GM12878 (cell line): ENCODE measurements around the gene CSRP3. TPM values are rescaled to one million over a fixed set of nuclear protein-coding genes. Genes with fewer than 3 reads are reported as not detected.

Experiments
- ATAC-seq: fragments of 200-7000 bp; cut with Tn5 transposase; 3 replicates; pipeline ENCODE4 v1.9.1; 2020; ENCODE audit warnings: mild to moderate bottlenecking, moderate library complexity
- BruUV-seq: library from RNA; stranded (reverse); fragments of 400-500 nt; replicated peaks from 2 replicates; lab custom pipeline; 2021; lab: Mats Ljungman, UMichigan
- CTCF ChIA-PET: fragments of 300-600 bp; sonication (Branson Sonifier 250); formaldehyde crosslinking; extraction: SDS; loops from one replicate; lab custom pipeline; 2021; ENCODE audit warnings: inconsistent platforms; lab: Yijun Ruan, JAX
- POLR2A ChIA-PET: fragments of 350-600 bp; formaldehyde crosslinking; extraction: SDS; loops from one replicate; lab custom pipeline; 2021; ENCODE audit warnings: inconsistent platforms; lab: Charles Lee
- RAD21 ChIA-PET: fragments of 300-600 bp; sonication (Branson Sonifier 250); formaldehyde crosslinking; loops from one replicate; lab custom pipeline; 2023; ENCODE audit warnings: antibody characterized with exemption; ENCODE audit not compliant: unreplicated experiment; lab: Charles Lee
- SMC1A ChIA-PET: fragments of 300-600 bp; sonication (Branson Sonifier 250); formaldehyde crosslinking; loops from one replicate; lab custom pipeline; 2023; ENCODE audit not compliant: unreplicated experiment, uncharacterized antibody; lab: Charles Lee
- DNase-seq: peaks from one replicate; pipeline ENCODE4 v3.0.0-alpha.2; 2011; ENCODE audit warnings: low read depth, low spot score
- FAIRE-seq: peaks from 3 replicates; lab custom pipeline; 2011; peaks lifted over from hg19 to GRCh38; lab: Jason Lieb, UNC
- H2AFZ ChIP-seq: 2 replicates; pipeline ENCODE4 v1.6.0; 2011; ENCODE audit warnings: low read depth, low read length, control low read depth; ENCODE audit not compliant: control insufficient read depth
- H3K27ac ChIP-seq: 2 replicates; pipeline ENCODE4 v1.5.1; 2011; ENCODE audit warnings: control low read depth; ENCODE audit not compliant: control insufficient read depth, insufficient read depth
- H3K27me3 ChIP-seq, 2 experiments: replicated peaks in 1 of 2; 2 replicates each; pipeline versions ENCODE4 v1.6.0 to v1.6.1; 2011; ENCODE audit warnings: low read length in 1 of 2; ENCODE audit not compliant: control insufficient read depth in 2 of 2, insufficient read depth in 2 of 2
- H3K36me3 ChIP-seq, 2 experiments: 2 replicates each; pipeline ENCODE4 v1.5.1; 2011; ENCODE audit warnings: low read length in 1 of 2; ENCODE audit not compliant: control insufficient read depth in 2 of 2, insufficient read depth in 2 of 2
- H3K4me1 ChIP-seq: 2 replicates; pipeline ENCODE4 v1.6.1; 2011; ENCODE audit warnings: mild to moderate bottlenecking, low read length, moderate library complexity, mixed read lengths; ENCODE audit not compliant: control insufficient read depth, insufficient read depth
- H3K4me2 ChIP-seq: 2 replicates; pipeline ENCODE4 v1.6.0; 2011; ENCODE audit warnings: control low read depth; ENCODE audit not compliant: control insufficient read depth, insufficient read depth
- H3K4me3 ChIP-seq: fragments of 200-600 bp; sonication (generic); 2 replicates; pipeline ENCODE4 v1.5.1; 2016
- H3K79me2 ChIP-seq: 2 replicates; pipeline ENCODE4 v1.6.0; 2011; ENCODE audit warnings: low read length; ENCODE audit not compliant: control insufficient read depth, insufficient read depth
- H3K9ac ChIP-seq: 2 replicates; pipeline ENCODE4 v1.8.0; 2011; ENCODE audit warnings: low read length, control low read depth, mixed read lengths; ENCODE audit not compliant: control insufficient read depth, insufficient read depth
- H3K9me3 ChIP-seq: replicated peaks from 3 replicates; pipeline ENCODE4 v1.5.1; 2011; ENCODE audit warnings: mild to moderate bottlenecking, low read length; ENCODE audit not compliant: control insufficient read depth, insufficient read depth
- H4K20me1 ChIP-seq: 2 replicates; pipeline ENCODE4 v1.6.0; 2011; ENCODE audit not compliant: control insufficient read depth, insufficient read depth
- BRCA1 ChIP-seq: IDR thresholded peaks from 2 replicates; pipeline ENCODE4 v1.6.1; 2011; ENCODE audit warnings: low read depth, low read length, improper control_type of control experiment
- HDAC6 ChIP-seq: fragments of 200-600 bp; sonication (generic); IDR thresholded peaks from one replicate; pipeline ENCODE4 v1.8.0; 2017; ENCODE audit warnings: antibody characterized with exemption; ENCODE audit not compliant: unreplicated experiment
- KAT2A ChIP-seq: conservative IDR thresholded peaks from 2 replicates; pipeline ENCODE4 v1.6.1; 2011; ENCODE audit warnings: low read depth, low read length; ENCODE audit not compliant: control insufficient read depth
- NR2C1 ChIP-seq: fragments of 450-650 bp; IDR thresholded peaks from 2 replicates; pipeline ENCODE4 v1.6.1; 2017; ENCODE audit warnings: antibody characterized with exemption, mild to moderate bottlenecking, moderate library complexity
- PAX5 ChIP-seq: IDR thresholded peaks from 2 replicates; pipeline ENCODE4 v1.6.1; 2011; ENCODE audit warnings: low read depth, low read length, borderline replicate concordance
- RAD51 ChIP-seq: fragments of 450-650 bp; IDR thresholded peaks from 2 replicates; pipeline ENCODE4 v1.6.1; 2016; ENCODE audit warnings: moderate library complexity, mild to moderate bottlenecking, inconsistent platforms
- RB1 ChIP-seq: fragments of 450-650 bp; formaldehyde crosslinking; IDR thresholded peaks from 2 replicates; pipeline ENCODE4 v1.6.1; 2017; ENCODE audit warnings: mild to moderate bottlenecking, borderline replicate concordance
- TCF7 ChIP-seq: IDR thresholded peaks from 2 replicates; pipeline ENCODE4 v1.6.1; 2014; ENCODE audit warnings: antibody characterized with exemption, borderline replicate concordance
- ZNF24 ChIP-seq: fragments of 450-650 bp; IDR thresholded peaks from 2 replicates; pipeline ENCODE4 v1.6.1; 2017; ENCODE audit warnings: antibody characterized with exemption, mild to moderate bottlenecking
- ZZZ3 ChIP-seq: IDR thresholded peaks from 2 replicates; pipeline ENCODE4 v1.6.1; 2011; ENCODE audit warnings: low read depth; ENCODE audit not compliant: control insufficient read depth, insufficient read length
- WGBS: methylation state at CpG from one replicate; pipeline ENCODE4 v1.1.6; 2016; ENCODE audit warnings: low lambda C conversion rate; ENCODE audit not compliant: insufficient replicate concordance, insufficient coverage; ENCODE audit errors: missing lambda C conversion rate; 5-methylcytosine and 5-hydroxymethylcytosine counted together
- in situ Hi-C: fragments of 300-500 bp; cut with MboI; formaldehyde crosslinking; loops from 9 replicates; pipeline ENCODE4 v1.14.3; 2018; ENCODE audit warnings: mixed read lengths
- intact Hi-C: fragments of 100-400 bp; cut with micrococcal nuclease; formaldehyde crosslinking; loops from one replicate; pipeline ENCODE4 v1.14.2; 2022; ENCODE audit not compliant: unreplicated experiment
- polyA plus RNA-seq, 11 experiments: library from polyadenylated mRNA; depleted of rRNA in 4 of 11; unstranded in 6 of 11; stranded (reverse) in 5 of 11; fragments of >200 nt; fragmentation: Nextera tagmentation in 4 of 11; fragmentation: Illumina TruSeq in 1 of 11; extraction: Ambion mirVana in 4 of 11; extraction: Trizol in 1 of 11; gene quantifications; 1 replicate in 1 of 11; 2 replicates in 10 of 11; pipeline versions ENCODE4 v1.2.1 to v1.2.3, GENCODE V29; 2011 to 2016; ENCODE audit warnings: inconsistent platforms in 2 of 11, missing spikeins in 2 of 11, low read depth in 1 of 11
- total RNA-seq, 4 experiments: library from RNA; depleted of rRNA in 3 of 4; stranded (reverse); fragments of >200 nt in 3 of 4; fragmentation: Illumina TruSeq in 1 of 4; extraction: Trizol in 1 of 4; gene quantifications; 2 replicates each; pipeline versions ENCODE4 v1.2.1 to v1.2.3, GENCODE V29; 2013 to 2021
- TF ChIP-seq, protein P1 (sequence below): fragments of 150-350 bp; IDR thresholded peaks from 2 replicates; pipeline ENCODE4 v1.6.1; 2016; ENCODE audit warnings: low read depth, low read length
- TF ChIP-seq, protein P2 (sequence below): IDR thresholded peaks from 2 replicates; pipeline ENCODE4 v1.6.1; 2012; ENCODE audit warnings: low read length, inconsistent platforms
- TF ChIP-seq, protein P3 (sequence below): fragments of 450-650 bp; IDR thresholded peaks from 2 replicates; pipeline ENCODE4 v1.6.1; 2016; ENCODE audit warnings: mild to moderate bottlenecking
- TF ChIP-seq, protein P4 (sequence below): fragments of 450-650 bp; IDR thresholded peaks from 2 replicates; pipeline ENCODE4 v1.6.1; 2017; ENCODE audit warnings: mild to moderate bottlenecking, moderate library complexity
- TF ChIP-seq, protein P5 (sequence below): IDR thresholded peaks from 2 replicates; pipeline ENCODE4 v1.6.1; 2012; ENCODE audit warnings: low read depth, low read length, improper control_type of control experiment

Gene CSRP3
- total and polyA plus RNA-seq, 10 of the 15 experiments (the other 5 are each of a cell fraction or from before 2014, with no cell fraction given): not detected

DNA sequence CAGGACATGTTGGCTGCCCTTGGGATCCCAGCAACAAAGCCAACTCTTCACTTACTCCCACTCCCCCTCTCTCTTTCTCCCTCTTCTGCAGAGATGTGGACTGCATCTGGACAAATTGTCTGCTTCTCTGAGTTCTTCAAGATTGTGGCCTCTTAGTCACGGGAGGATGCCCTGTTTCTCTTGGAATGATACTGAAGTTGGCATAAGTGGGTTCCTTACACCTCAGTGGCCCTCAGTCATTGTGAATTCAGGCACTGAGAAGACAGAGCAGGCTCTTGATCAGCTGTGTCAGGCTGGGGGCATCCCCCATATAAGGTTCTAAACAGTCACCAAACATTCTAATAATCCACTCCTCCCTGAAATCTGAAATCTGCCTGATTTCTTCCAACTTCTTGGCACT is 45.0 kb upstream of the CSRP3 start:
- Histone ChIP-seq H3K27me3 (no peaks in the 10 kb centered on the region), H2AFZ (no peak overlapping the region), H3K4me3 (no peak overlapping the region), H3K4me2 (no peak overlapping the region), H3K79me2 (no peaks in the 10 kb centered on the region), H3K4me1 (peaks cover 16% of the 10 kb centered on the region), H3K36me3 (no peaks in the 10 kb centered on the region), H3K9ac (no peak overlapping the region), H3K27ac (no peak overlapping the region), H4K20me1 (no peaks in the 10 kb centered on the region), H3K9me3 (no peaks in the 10 kb centered on the region)
- POLR2A ChIA-PET: interaction anchor here (0.6 kb wide), 1 partner anchor 91 kb away, joined by 4 read pairs; no protein-coding TSS in a partner anchor
- RAD21 ChIA-PET: no interaction called here
- DNase-seq (no peak), FAIRE-seq (no peak), ATAC-seq (no peak)
- SMC1A ChIA-PET: no interaction called here
- intact Hi-C loops (no loop called here), in situ Hi-C loops (no loop called here)
- CTCF ChIA-PET: interaction anchor here (1.0 to 1.9 kb wide), 3 partner anchors 11 to 176 kb away, joined by 3 to 9 read pairs (median 5); no protein-coding TSS in a partner anchor
- WGBS: 93% methylated on average over 1 of the region's 1 CpG
- BruUV-seq: no TSS peak
- TF ChIP-seq TCF7: no peak
- TF ChIP-seq, protein P1, sequence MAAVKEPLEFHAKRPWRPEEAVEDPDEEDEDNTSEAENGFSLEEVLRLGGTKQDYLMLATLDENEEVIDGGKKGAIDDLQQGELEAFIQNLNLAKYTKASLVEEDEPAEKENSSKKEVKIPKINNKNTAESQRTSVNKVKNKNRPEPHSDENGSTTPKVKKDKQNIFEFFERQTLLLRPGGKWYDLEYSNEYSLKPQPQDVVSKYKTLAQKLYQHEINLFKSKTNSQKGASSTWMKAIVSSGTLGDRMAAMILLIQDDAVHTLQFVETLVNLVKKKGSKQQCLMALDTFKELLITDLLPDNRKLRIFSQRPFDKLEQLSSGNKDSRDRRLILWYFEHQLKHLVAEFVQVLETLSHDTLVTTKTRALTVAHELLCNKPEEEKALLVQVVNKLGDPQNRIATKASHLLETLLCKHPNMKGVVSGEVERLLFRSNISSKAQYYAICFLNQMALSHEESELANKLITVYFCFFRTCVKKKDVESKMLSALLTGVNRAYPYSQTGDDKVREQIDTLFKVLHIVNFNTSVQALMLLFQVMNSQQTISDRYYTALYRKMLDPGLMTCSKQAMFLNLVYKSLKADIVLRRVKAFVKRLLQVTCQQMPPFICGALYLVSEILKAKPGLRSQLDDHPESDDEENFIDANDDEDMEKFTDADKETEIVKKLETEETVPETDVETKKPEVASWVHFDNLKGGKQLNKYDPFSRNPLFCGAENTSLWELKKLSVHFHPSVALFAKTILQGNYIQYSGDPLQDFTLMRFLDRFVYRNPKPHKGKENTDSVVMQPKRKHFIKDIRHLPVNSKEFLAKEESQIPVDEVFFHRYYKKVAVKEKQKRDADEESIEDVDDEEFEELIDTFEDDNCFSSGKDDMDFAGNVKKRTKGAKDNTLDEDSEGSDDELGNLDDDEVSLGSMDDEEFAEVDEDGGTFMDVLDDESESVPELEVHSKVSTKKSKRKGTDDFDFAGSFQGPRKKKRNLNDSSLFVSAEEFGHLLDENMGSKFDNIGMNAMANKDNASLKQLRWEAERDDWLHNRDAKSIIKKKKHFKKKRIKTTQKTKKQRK: no peak
- TF ChIP-seq, protein P2, sequence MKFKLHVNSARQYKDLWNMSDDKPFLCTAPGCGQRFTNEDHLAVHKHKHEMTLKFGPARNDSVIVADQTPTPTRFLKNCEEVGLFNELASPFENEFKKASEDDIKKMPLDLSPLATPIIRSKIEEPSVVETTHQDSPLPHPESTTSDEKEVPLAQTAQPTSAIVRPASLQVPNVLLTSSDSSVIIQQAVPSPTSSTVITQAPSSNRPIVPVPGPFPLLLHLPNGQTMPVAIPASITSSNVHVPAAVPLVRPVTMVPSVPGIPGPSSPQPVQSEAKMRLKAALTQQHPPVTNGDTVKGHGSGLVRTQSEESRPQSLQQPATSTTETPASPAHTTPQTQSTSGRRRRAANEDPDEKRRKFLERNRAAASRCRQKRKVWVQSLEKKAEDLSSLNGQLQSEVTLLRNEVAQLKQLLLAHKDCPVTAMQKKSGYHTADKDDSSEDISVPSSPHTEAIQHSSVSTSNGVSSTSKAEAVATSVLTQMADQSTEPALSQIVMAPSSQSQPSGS: no peak
- TF ChIP-seq, protein P3, sequence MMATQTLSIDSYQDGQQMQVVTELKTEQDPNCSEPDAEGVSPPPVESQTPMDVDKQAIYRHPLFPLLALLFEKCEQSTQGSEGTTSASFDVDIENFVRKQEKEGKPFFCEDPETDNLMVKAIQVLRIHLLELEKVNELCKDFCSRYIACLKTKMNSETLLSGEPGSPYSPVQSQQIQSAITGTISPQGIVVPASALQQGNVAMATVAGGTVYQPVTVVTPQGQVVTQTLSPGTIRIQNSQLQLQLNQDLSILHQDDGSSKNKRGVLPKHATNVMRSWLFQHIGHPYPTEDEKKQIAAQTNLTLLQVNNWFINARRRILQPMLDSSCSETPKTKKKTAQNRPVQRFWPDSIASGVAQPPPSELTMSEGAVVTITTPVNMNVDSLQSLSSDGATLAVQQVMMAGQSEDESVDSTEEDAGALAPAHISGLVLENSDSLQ: no peak
- no peak for TF ChIP-seq RAD51
- no peak for TF ChIP-seq NR2C1
- TF ChIP-seq, protein P4, sequence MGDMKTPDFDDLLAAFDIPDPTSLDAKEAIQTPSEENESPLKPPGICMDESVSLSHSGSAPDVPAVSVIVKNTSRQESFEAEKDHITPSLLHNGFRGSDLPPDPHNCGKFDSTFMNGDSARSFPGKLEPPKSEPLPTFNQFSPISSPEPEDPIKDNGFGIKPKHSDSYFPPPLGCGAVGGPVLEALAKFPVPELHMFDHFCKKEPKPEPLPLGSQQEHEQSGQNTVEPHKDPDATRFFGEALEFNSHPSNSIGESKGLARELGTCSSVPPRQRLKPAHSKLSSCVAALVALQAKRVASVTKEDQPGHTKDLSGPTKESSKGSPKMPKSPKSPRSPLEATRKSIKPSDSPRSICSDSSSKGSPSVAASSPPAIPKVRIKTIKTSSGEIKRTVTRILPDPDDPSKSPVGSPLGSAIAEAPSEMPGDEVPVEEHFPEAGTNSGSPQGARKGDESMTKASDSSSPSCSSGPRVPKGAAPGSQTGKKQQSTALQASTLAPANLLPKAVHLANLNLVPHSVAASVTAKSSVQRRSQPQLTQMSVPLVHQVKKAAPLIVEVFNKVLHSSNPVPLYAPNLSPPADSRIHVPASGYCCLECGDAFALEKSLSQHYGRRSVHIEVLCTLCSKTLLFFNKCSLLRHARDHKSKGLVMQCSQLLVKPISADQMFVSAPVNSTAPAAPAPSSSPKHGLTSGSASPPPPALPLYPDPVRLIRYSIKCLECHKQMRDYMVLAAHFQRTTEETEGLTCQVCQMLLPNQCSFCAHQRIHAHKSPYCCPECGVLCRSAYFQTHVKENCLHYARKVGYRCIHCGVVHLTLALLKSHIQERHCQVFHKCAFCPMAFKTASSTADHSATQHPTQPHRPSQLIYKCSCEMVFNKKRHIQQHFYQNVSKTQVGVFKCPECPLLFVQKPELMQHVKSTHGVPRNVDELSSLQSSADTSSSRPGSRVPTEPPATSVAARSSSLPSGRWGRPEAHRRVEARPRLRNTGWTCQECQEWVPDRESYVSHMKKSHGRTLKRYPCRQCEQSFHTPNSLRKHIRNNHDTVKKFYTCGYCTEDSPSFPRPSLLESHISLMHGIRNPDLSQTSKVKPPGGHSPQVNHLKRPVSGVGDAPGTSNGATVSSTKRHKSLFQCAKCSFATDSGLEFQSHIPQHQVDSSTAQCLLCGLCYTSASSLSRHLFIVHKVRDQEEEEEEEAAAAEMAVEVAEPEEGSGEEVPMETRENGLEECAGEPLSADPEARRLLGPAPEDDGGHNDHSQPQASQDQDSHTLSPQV: no peak
- TF ChIP-seq HDAC6: no peak
- TF ChIP-seq ZZZ3: no peak
- no peak for TF ChIP-seq KAT2A
- TF ChIP-seq RB1: no peak
- no peak for TF ChIP-seq PAX5
- TF ChIP-seq, protein P5, sequence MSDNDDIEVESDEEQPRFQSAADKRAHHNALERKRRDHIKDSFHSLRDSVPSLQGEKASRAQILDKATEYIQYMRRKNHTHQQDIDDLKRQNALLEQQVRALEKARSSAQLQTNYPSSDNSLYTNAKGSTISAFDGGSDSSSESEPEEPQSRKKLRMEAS: no peak
- no peak for TF ChIP-seq ZNF24
- TF ChIP-seq BRCA1: no peak
